ENCODE measurements around the gene ABTB1. TPM values are rescaled to one million over a fixed set of nuclear protein-coding genes. Genes with fewer than 3 reads are reported as not detected.
"Not testable (repeated sequence)": the region's sequence is repeated elsewhere in the genome, so short reads cannot be mapped to it uniquely, and the experiment has no call there.

ABTB1 gene
- polyA plus RNA-seq, 3 donors, result 20.0 to 28.2 (median 21.8) TPM

DNA sequence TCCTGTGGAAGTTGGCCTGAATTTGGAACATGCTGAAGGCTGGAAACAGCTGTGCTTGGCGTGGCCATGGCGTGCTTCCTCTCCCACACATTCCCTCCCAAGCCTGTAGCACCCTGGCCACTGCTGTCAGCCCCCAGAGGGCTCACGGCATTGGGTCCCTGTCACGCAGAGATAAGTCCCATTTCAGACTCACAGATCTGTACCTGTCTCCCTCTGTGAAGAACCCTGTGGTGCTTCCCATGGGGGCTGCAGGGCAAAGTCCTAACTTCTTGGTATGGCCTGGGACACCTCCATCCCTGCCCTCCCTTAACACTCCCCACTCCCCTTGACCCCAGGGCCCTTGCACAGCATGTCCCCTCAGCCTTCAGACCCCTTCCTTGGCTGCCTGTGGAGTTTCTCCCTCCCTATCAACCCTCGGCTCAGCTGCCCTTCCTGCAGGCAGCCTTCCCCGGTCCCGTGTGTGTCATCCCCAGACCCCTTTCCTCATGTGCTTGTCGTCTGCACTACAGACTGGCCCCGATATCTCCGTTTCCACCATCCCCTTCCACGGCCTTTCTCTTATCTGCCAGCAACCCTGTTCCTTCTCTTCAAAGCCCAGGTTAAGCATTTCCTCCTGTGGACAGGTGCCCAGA is 28.6 kb downstream of the ABTB1 start:
- no peak for DNase-seq

DNA sequence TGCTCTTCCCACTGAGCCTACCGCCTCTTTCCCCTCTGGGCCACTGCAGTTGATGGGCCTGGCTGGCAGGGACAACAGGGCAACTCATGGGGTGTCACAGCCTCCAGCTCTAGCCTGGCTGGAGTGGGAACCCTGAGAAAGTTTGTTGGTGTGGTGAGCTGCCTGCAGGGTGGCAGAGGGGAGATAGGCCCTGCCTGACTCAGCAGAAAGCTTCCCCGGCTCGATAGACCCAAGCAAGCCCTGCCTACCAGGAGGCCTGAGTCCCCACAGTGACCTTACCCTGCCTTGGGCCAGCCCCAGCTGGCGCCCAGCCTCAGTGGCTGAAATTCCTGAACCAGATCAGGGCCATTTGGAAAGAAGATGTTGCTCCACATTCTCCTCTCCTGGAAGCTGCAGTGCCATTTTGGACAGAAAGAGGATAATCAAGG is 29.4 kb downstream of the ABTB1 start:
- DNase-seq, result no peak

DNA sequence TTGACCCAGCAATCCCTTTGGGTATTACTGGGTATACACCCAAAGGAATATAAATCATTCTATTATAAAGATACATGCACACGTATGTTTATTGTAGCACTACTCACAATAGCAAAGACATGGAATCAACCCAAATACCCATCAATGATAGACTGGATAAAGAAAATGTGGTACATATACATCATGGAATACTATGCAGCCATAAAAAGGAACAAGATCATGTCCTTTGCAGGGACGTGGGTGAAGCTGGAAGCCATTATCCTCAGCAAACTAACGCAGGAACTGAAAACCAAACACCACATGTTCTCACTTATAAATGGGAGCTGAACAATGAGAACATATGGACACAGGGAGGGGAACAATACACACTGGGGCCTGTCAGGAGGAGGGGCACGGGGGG is 32.1 kb downstream of the ABTB1 start:
- not testable (repeated sequence) for DNase-seq

DNA sequence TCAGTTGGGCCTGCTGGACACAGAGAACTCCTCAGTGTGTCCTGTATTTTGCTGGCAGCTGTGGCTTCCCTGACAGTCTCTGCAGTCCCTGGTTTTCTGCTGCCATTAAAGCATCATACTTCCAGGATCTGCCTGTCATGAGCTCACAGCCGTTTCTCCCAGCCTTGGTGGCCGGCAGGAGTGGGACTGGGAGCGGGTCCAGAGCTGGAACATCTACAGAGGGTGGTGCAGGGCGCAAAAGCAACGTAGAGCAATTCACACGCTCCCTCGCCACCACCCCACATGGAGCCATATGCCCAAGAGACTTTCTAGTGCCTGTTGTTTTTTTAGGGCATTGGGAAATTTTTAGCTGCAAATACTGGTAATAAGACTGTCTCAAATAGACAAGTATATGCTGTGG is 33.6 kb downstream of the ABTB1 start:
- no peak for DNase-seq

DNA sequence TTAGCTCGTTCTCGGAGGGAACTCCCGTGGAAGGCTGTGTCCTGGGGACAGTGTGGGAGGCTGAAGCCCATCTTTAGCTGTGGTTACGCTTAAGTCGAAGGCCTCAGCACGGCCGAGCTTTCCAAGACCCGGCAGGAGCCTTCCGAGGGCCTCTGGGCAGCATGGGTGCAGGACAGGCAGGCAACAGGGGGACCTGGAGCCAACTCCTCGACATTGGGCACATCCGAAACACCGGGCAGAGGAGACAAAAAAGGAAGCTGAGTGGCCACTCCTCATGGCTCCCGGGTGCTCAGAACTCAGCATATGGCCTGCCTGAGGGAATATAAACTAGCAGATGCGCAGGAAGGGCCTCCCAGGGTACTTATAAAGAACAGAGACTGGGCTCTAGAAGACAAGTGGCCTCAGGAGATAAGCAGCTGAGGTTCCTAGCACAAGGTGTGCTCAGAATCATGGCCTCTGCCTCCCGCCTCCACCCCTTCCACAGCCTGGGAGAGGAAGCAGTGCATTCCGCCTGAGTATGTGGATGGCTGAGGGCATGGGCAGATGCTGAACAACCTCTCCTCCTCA is 34.1 kb downstream of the ABTB1 start:
- DNase-seq, result no peak

DNA sequence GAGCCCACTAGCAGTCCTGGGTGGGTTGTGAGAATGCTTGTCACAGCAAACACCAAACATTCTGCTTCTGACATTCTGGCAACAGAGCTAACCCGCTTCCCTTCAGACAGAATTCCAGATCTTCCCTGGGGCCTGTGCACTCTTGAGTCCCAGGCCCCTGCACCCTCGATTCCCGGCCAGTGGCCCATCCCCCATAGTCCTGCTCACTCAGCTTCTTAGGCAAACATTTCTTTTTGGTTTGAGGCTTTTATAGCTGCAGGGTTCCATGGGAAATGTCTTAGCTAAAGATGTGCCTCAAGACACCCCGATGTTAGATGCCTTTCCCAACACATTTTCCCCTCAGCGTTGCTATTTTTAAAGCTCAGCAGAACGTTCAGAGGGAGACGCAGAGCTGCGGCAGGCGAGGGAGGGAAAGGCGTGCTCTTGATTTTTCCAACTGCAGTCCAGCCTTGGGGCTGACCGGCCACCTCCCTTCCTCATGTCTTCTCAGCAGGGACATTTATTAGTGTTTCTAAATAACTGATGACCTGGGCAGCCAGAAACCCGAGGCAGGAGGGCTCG is 35.2 kb downstream of the ABTB1 start:
- no peak for DNase-seq

DNA sequence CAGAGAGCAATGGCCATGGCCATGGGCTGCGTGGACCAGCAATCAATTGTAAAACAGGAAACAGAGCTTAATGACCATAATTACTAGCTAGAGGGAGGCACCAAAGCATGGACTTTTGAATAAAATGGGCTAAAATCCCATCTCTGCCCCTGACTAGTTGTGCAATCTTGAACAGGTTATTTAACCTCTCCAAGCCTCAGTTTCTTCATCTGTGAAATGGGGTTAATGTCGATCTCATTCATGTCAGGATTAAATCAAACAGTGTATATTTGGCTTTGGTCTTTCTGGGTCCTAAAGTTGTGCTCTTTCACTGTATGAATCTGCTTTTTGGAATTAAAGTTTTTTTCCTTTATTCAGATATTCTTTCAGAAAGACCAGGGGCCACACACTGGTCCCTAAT is 36.1 kb downstream of the ABTB1 start:
- DNase-seq, result no peak

DNA sequence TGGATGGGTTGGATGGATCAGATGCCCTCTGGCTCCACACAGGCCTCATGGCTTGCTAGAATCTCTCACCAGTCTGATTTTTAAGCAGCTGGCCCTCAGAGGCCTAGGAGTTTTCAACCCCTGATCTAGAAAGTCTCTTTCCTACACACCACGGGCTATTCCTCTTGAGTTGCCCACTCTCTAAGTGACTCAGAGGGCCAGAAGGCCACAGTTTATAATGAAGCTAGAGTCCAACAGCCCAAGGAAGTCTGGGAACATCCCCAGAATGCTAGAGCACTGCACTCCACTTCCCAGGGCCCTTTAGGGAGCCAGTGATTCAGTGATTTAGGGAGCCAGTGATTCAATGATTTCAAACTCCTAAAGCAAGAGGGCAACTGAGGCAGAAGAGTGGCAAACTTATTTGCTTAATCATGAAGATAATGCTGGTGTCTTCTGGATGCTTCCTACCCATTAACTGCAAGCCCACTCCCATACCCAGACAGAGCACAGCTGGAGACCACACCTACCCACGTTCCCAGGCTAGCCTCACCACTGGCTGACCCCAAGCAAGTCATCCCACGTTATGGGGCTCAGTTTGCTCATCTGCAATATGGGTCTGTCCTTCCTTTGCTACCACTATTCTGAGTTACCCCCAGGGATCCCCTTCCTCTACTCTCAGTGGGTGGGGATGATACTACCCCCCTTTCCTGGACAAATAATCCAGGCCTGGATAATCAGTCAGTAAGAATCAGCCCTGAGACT is 36.7 kb downstream of the ABTB1 start:
- DNase-seq, result no peak

DNA sequence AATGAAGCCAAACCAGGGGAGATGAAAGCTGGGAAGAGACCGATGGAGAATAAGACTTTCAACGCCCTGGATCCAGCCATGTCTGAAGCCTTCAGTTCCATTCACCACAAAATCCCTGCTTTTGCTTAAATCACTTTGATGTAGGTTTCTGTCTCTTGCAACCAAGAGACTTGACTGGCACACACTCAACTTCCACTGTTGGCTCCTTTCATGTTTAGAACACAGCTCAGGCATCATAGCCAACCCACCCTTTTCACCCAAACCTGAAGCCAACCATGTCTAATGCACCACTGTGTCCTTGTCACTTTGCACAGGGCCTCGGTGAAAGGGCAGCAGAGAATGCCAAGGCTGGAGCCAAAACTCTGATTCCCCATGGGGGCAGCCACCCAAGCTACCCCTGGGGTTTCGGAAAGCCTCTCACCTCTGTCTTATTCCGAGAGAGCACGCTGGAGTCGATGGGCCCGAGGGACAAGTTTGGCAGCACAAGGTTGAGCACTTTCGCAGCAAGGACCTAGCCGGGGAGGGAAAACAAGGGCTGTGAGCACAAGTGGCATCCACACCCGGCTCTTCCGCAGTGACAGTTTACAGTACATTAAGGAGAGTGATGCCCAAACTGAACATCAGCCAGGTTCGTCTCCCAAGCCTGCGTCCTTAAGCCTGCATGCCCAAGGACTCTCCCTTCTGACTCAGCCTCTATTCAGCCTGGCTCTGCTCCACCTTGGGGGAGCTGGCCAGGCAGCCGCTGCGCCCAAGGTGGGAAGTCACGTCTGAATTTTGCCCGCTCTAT is 37.6 kb downstream of the ABTB1 start:
- no peak for DNase-seq

DNA sequence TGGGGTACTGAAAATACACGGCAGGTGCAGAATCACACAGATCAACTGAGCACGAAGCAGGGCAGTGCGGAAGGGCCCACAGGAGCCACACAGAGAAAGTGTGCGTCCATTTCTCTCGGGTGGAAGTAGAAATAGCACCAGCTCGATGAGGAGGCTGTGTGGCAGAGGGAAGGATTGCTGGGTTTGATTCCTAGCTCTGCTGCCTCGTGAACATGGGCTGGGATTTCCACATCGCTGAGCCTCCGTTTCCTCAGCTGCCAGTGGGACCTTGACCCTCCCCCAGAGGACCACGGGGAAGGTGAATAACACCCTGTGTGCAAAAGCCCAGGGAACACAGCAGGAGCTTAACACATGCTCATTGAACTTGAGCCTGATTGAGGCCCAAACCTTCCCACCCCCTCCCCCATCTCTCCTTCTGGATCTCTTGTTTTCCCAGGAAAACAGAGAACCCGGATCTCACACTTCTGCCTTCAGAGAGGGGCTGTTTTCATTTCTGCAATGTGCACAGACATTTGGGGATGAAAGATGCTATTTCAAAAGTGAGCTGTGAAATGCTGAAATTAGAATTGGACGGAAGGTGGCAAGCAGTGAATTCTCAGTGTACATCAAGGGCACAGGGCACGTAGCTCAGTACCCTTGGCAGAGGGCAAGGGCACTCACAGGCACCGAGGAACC is 38.4 kb downstream of the ABTB1 start:
- no peak for DNase-seq

DNA sequence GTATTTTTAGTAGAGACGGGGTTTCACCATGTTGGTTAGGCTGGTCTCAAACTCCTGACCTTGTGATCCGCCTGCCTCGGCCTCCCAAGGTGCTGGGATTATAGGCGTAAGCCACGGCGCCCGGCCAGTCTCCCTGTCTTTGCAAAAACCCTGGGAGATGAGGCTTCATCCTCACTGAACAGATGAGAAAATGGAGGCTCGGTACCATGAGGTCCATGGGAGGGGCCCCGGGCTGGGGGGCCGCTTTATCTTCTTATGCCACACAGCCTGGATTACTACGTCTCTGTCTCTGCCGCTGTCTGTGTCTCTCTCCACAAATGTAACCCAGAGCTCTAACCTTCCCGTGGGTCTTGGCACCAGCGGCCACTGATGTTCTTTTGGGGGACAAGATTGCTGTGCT is 39.1 kb downstream of the ABTB1 start:
- no peak for DNase-seq

DNA sequence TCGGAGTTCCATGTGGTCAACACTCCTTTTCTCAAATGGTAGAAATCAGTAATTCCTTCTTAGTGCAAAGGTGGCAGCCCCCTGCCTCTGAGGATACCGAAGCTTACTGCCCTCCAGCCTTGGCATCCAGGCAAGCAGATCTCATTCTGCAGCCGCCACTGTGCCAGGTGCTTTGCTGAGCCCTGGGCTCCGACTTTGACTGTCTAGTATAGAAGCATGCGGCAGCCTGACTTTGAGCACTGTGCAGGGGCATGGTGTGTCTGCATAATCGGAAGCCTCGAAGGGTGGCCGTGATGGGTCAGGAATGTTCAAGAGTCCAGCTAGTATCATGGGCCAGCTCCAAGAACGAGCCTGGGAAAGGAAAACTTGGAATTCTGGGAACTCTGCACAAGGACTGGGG is 39.7 kb downstream of the ABTB1 start:
- no peak for DNase-seq

DNA sequence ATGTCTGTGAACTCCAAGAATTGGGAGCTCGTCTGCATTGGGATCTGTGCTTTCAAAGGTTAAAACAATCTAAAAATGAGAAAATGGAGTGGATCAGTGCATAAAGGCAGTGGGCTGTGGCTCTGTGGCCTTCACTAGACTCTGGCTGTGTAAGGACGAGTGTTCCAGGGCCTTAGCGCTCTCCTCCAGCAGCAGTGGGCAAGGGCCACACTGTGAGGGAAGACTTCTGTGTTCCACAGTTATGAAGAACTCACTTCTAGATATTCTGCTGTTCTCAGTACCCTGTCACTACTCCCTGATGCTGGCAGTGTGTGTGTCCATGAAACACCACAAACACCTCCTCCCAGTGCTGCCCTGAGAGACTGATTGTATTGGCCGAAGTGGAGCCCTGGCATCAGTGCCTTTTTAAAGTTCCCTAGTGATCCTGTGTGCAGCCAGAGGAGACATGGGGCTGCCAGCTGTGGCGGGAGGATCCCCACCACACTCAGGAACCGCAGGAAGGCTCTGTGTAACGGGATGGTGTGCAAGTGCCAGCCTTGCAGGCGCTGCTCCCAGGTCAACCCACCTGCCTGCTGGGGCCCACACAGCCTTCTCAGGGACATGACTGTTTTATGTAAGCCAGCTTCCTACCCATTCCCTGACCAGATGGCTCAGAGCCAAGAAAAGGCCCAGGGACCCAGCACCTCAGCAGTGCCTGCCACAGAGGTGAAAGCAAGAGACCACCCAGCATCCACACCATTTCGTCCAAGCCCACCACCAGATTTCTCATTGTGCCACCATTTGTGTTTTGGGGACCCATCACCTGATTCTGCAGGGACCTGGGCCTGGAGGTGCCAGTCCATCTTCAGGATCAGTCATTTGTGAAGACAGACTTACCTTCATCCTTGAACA is 40.4 kb downstream of the ABTB1 start:
- no peak for DNase-seq

DNA sequence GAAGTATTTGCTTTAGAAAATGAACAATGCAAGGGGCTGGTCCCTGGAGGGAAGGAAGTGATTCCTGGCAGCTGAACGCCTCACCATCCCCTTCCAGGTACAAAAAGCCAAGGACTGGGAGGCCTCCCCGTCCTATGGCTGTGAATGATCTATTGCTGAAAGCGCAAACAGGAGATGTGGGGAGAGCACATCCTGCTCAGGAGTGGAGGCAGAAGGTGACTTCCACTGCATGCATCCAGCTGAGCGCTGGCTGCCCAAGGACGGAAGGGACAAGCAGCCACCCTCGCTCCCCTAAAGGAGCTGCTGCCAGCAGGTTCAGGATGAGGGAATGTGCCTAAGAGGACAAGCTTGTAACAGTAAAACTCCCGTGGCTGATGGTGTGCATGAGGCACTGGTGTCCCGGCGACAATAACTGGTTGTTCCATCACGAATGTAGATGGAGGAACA is 41.4 kb downstream of the ABTB1 start:
- no peak for DNase-seq

DNA sequence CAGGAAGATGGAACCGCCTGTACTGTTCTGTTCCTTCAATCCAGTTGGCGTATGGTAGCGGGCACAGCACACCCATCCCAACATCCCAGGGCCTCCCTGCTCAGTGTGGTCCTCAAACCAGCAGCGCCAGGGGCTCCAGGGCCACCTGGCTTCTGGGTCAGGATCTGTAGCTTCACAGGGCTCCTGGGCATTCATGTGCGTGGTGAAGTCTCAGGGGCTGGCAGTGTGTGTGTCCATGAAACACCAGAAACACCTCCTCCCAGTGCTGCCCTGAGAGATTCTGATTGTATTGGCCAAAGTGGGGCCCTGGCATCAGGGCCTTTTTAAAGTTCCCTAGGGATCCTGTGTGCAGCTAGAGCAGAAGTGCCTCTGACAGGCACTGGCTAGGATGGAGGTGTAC is 42.1 kb downstream of the ABTB1 start:
- no peak for DNase-seq

DNA sequence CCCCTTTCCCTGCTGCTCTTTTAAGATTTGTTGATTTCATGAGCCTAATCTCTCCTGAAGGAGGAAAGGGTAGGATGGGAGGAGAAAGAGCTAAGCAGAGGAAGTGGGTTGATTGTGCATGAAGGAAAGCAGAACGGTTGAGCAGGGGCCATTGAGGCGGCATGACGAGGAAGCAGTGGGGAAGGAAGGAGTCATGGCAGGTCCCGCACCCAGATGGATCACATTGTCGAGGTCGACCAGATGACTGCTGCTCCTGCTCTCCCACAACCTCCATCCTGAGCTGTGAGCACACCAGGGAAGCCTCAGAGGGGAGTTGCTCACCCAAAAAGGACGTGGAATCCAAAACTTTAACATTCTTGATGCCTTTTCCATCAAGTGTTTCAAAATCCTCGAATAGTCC is 42.8 kb downstream of the ABTB1 start:
- DNase-seq, result no peak

DNA sequence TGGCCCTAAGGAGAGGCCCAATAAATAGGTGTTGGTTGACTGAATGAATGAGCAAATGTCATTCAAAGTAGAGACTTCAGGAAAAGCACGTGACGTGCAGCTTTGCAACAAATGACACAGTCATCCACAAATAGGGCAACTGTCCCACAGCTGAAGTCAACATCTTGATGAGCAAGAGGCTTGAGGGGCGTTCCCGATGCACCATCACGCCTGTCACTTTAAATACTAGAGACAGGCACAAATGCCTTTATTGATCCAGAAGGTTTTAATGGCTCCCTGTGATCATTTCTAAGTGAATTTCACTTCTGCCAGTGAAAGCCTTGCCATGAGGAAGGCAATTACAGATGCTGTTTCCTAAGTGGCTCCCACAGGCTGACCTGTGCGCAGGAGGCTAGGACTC is 43.6 kb downstream of the ABTB1 start:
- no peak for DNase-seq

DNA sequence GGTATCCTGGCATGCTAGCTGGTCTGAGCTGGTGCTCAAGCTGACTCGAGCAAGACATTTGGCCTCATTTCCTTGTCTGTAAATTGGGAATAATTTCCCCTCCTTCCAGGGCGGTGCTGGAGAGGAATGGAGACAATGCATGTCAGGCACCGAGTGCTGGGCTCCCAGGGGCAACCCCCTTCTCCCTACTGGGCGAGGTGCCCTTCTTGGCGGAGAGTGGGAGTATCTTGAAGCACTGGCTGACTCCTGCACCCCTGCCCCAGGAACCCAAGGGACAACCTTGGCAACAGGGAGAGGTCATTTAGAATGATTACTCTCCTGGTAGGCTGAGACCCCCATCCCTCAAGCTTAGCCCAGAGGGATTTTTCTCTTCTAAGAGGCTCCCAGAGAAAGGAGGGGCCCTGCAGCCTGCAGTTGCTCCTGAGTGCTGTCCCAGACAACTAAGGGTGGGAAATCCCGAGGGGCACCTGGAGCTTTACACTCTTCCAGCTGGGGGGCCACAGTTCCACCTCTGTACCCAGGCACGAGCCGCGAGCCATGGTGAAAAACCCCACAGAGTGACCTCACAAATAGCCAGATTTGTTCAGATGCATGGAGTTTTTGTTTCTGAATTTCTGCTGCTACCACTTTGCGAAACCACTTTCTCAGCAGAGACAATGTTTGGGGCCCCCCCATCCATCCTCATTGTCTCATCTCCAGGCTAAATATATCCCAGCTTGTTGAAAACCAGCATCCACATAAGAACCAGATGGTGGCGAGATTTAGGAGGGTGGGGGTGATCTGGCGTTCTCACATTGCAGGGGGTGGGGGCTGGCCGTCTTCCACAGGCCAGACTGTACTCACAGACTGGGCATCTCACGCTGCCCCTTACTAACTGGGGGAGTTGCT is 44.8 kb downstream of the ABTB1 start:
- DNase-seq, result no peak

DNA sequence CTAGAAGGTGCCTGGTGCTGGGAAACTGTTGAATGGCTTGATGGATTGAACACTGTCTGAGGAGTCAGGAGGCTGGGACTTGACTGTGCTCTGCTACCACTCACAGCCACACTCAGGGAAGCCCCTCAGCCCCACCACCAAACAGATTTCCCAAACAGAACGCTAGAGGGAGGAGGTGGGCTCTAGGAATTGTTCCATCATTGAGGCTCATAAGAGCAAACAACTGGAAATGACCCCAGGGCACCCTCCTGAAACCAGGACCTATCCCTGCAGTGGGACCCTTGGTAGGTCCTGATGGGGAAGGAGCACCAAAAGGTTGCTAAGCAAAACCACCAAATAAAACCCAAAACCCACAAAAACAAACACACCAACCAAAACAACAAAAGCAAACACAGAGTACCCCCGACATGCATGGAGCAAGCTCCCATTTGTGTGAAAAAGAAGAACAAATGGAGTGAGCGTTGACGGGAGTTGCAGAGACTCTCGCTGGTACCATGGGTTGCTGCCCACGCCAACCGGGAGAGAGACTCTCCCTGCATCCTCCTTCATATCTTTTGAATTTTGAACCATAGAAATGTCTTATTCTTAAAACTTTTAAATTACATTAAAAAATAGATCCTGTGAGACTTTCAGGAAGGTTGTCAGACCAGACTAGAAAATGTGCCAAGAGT is 45.6 kb downstream of the ABTB1 start:
- no peak for DNase-seq

All from renal pelvis (tissue), 4 donors.